Measurements from ENCODE around the gene ATAD3A.

GRCh38 chr1:1490633-1491230 is 21.2 kb upstream of the ATAD3A start:
- TF ChIP-seq CTCF (IDR thresholded peaks at IDR 0.05), result no peak
- TF ChIP-seq POLR2AphosphoS5 (IDR thresholded peaks at IDR 0.05), result no peak
